GM10248 (cell line): ENCODE results near the gene DRC3.

Source experiments
- CTCF ChIA-PET: fragments of 300-600 bp; sonication (Branson Sonifier 250); formaldehyde crosslinking; extraction: SDS; loops from one replicate; lab custom pipeline; 2021; ENCODE audit warnings: antibody characterized with exemption; lab: Yijun Ruan, JAX
- POLR2A ChIA-PET: fragments of 350-650 bp; sonication (Branson Sonifier 250); formaldehyde crosslinking; extraction: SDS; loops from one replicate; lab custom pipeline; 2020; ENCODE audit warnings: antibody characterized with exemption; lab: Yijun Ruan, JAX
- DNase-seq: peaks from one replicate; pipeline ENCODE4 v3.0.0; 2012; ENCODE audit errors: extremely low spot score
- TF ChIP-seq, protein P1 (sequence below): IDR thresholded peaks from 2 replicates; pipeline ENCODE4 v1.5.1; 2012; ENCODE audit warnings: mild to moderate bottlenecking, low read depth; ENCODE audit errors: extremely low read depth, missing control alignments, control extremely low read depth

Gene DRC3

GRCh38 chr17:17963694-17964436 lies 8.8 kb upstream of the DRC3 start:
- POLR2A ChIA-PET = no interaction called here
- DNase-seq = no peak
- CTCF ChIA-PET = no interaction called here
- TF ChIP-seq, protein P1, sequence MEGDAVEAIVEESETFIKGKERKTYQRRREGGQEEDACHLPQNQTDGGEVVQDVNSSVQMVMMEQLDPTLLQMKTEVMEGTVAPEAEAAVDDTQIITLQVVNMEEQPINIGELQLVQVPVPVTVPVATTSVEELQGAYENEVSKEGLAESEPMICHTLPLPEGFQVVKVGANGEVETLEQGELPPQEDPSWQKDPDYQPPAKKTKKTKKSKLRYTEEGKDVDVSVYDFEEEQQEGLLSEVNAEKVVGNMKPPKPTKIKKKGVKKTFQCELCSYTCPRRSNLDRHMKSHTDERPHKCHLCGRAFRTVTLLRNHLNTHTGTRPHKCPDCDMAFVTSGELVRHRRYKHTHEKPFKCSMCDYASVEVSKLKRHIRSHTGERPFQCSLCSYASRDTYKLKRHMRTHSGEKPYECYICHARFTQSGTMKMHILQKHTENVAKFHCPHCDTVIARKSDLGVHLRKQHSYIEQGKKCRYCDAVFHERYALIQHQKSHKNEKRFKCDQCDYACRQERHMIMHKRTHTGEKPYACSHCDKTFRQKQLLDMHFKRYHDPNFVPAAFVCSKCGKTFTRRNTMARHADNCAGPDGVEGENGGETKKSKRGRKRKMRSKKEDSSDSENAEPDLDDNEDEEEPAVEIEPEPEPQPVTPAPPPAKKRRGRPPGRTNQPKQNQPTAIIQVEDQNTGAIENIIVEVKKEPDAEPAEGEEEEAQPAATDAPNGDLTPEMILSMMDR = no peak

- TF ChIP-seq, protein P1 = no peak
- ChIA-PET CTCF (interaction anchor here (2.4 kb wide), 1 partner anchor 20 kb away, joined by 7 read pairs; no protein-coding TSS in a partner anchor), POLR2A (no interaction called here)
- DNase-seq = no peak
These were observed 8.0 kb upstream of the DRC3 start for GRCh38 chr17:17964710-17965109.

GRCh38 chr17:17965152-17965721 lies 7.4 kb upstream of the DRC3 start:
- DNase-seq = no peak
- TF ChIP-seq, protein P1 = no peak
- CTCF ChIA-PET = interaction anchor here (2.4 kb wide), 1 partner anchor 20 kb away, joined by 7 read pairs; no protein-coding TSS in a partner anchor
- POLR2A ChIA-PET = no interaction called here

GRCh38 chr17:17966399-17966798 lies 6.3 kb upstream of the DRC3 start:
- CTCF ChIA-PET = interaction anchor here (1.0 to 2.4 kb wide), 3 partner anchors 21 to 68 kb away, joined by 3 to 7 read pairs (median 3); no protein-coding TSS in a partner anchor
- TF ChIP-seq, protein P1 = no peak

GRCh38 chr17:17970699-17971430 lies 1.8 kb upstream of the DRC3 start:
- POLR2A ChIA-PET = interaction anchor here (0.5 kb wide), 1 partner anchor 79 kb away, joined by 4 read pairs; no protein-coding TSS in a partner anchor
- CTCF ChIA-PET = interaction anchor here (1.4 to 2.5 kb wide), 2 partner anchors 63 to 80 kb away, joined by 3 to 7 read pairs; no protein-coding TSS in a partner anchor
- no peak for DNase-seq
- TF ChIP-seq, protein P1 = no peak

More at GRCh38 chr17:17966399-17966798, 6.3 kb upstream of the DRC3 start:
- POLR2A ChIA-PET = interaction anchor here (0.6 kb wide), 1 partner anchor 63 kb away, joined by 3 read pairs; no protein-coding TSS in a partner anchor
- peak; percentile 37 for DNase-seq
